ENCODE data around the gene TRAM2. TPM values are rescaled to one million over a fixed set of nuclear protein-coding genes. Genes with fewer than 3 reads are reported as not detected.

TRAM2 gene
- total and polyA plus RNA-seq, 10 of the 15 experiments (the other 5 are each of a cell fraction or from before 2014, with no cell fraction given), result 2.5 to 15.0 (median 11.0) TPM

DNA sequence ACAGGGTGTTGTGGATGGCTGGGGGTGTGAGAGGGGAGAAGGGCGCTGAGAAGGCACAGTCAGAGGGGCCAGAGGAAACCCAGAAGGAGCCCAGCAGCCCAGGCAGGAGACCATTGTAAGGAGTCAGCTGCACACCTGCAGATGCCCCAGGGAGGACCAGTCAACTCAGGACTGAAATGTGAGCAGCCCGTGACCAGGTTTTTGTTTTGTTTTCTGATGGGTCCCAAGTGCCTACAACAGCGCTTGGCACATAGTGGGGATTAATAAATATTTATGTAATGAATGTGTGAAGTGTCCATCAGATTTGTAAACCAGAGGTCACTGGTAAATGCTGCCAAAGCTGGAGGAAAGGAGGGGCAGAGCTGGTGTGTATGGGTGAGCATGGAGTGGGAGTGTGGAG is 30.2 kb downstream of the TRAM2 start (continued):
- TF ChIP-seq STAT3 (IDR thresholded peaks at IDR 0.05; ENCODE audit: low read depth, low read length) (no peak), RAD51 (IDR thresholded peaks at IDR 0.05) (no peak), HDAC2 (IDR thresholded peaks at IDR 0.05) (no peak), ATF7 (IDR thresholded peaks at IDR 0.05; ENCODE audit: low read depth) (no peak), BACH1 (IDR thresholded peaks at IDR 0.05; ENCODE audit: borderline replicate concordance) (no peak), EP300 (IDR thresholded peaks at IDR 0.05; ENCODE audit: borderline replicate concordance in 1 of 2, control insufficient read depth in 1 of 2, low read depth in 2 of 2, low read length in 2 of 2) (no peak), SRF (IDR thresholded peaks at IDR 0.05; ENCODE audit: low read depth in 2 of 2, low read length in 2 of 2) (no peak), SMAD1 (IDR thresholded peaks at IDR 0.05; ENCODE audit: low read depth, partially characterized antibody) (no peak)
- TF ChIP-seq, protein P1, sequence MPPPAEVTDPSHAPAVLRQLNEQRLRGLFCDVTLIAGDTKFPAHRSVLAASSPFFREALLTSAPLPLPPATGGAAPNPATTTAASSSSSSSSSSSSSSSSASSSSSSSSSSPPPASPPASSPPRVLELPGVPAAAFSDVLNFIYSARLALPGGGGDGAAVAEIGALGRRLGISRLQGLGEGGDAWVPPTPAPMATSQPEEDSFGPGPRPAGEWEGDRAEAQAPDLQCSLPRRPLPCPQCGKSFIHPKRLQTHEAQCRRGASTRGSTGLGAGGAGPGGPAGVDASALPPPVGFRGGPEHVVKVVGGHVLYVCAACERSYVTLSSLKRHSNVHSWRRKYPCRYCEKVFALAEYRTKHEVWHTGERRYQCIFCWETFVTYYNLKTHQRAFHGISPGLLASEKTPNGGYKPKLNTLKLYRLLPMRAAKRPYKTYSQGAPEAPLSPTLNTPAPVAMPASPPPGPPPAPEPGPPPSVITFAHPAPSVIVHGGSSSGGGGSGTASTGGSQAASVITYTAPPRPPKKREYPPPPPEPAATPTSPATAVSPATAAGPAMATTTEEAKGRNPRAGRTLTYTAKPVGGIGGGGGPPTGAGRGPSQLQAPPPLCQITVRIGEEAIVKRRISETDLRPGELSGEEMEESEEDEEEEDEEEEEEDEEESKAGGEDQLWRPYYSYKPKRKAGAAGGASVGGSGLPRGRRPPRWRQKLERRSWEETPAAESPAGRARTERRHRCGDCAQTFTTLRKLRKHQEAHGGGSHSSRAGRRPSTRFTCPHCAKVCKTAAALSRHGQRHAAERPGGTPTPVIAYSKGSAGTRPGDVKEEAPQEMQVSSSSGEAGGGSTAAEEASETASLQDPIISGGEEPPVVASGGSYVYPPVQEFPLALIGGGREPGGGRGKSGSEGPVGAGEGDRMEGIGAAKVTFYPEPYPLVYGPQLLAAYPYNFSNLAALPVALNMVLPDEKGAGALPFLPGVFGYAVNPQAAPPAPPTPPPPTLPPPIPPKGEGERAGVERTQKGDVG (CRISPR knock-in tag; IDR thresholded peaks at IDR 0.05), result no peak

DNA sequence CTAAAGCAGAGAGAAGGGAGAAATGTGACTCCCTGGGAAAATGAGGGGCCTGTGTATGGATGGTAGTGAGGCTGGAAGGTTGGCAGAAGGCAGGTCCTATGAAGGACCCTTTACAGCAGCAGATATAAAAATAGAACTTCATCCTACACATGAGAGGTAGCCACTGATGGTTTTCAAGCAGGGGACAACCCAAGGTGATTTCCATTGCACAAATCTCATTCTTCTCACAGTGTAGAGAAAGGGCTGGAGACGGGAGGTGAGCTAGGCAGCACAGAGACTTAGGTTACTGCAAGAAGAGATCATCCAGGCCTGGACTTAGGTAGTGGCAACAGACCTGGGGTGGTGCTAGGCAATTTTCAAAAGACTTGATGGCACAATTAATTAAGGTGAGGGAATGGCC is 30.7 kb downstream of the TRAM2 start:
- 5% methylated on average over 1 of the region's 1 CpG for WGBS (ENCODE audit: insufficient coverage, insufficient replicate concordance, low lambda C conversion rate, missing lambda C conversion rate)
- TF ChIP-seq RUNX3 (IDR thresholded peaks at IDR 0.05; ENCODE audit: low read length), result 0 out of 2 replicates have a peak, but pooled peaks have one; percentile 7
- no peak for TF ChIP-seq NFIC (IDR thresholded peaks at IDR 0.05; ENCODE audit: low read depth, low read length)
- H4K20me1 ChIP-seq (ENCODE audit: control insufficient read depth, insufficient read depth), result no peaks in the 10 kb centered on the region
- peaks cover 24% of the 10 kb centered on the region for H3K4me1 ChIP-seq (ENCODE audit: control insufficient read depth, insufficient read depth, low read length)
- no peak overlapping the region; the same call in 1 of the 2 replicates for H3K4me3 ChIP-seq
- H3K9ac ChIP-seq (ENCODE audit: control insufficient read depth, insufficient read depth, low read length), result no peak overlapping the region
- FAIRE-seq (peak; percentile 64), DNase-seq (ENCODE audit: low read depth, low spot score) (no peak), ATAC-seq (peak; percentile 88)
- ChIA-PET RAD21 (ENCODE audit: unreplicated experiment) (interaction anchor here (1.2 kb wide), 1 partner anchor 52 kb away, joined by 4 read pairs; no protein-coding TSS in a partner anchor), SMC1A (ENCODE audit: uncharacterized antibody, unreplicated experiment) (interaction anchor here (1.2 to 3.3 kb wide), 3 partner anchors 10 to 50 kb away, joined by 3 to 19 read pairs (median 3); no protein-coding TSS in a partner anchor), POLR2A (interaction anchor here (0.8 kb wide), 1 partner anchor 36 kb away, joined by 3 read pairs; no protein-coding TSS in a partner anchor), CTCF (no interaction called here)
- H3K79me2 ChIP-seq (ENCODE audit: control insufficient read depth, insufficient read depth, low read length), result peaks cover 24% of the 10 kb centered on the region
- peak overlapping the region; percentile 51 for H3K4me2 ChIP-seq (ENCODE audit: control insufficient read depth, insufficient read depth)
- no peaks in the 10 kb centered on the region for H3K9me3 ChIP-seq (replicated peaks; ENCODE audit: control insufficient read depth, insufficient read depth, low read length)
- intact Hi-C loops (cut with micrococcal nuclease; ENCODE audit: unreplicated experiment), result no loop called here
- in situ Hi-C loops (cut with MboI), result no loop called here
- no peaks in the 10 kb centered on the region; a peak in 1 of 4 replicates for H3K36me3 ChIP-seq (ENCODE audit: control insufficient read depth in 2 of 2, insufficient read depth in 2 of 2, low read length in 1 of 2)
- no peak overlapping the region for H2AFZ ChIP-seq (ENCODE audit: control insufficient read depth, low read depth, low read length)
- no peaks in the 10 kb centered on the region for H3K27me3 ChIP-seq (replicated peaks in 1 of 2; ENCODE audit: control insufficient read depth in 2 of 2, insufficient read depth in 2 of 2, low read length in 1 of 2)
- BruUV-seq (replicated peaks), result no TSS peak
- H3K27ac ChIP-seq (ENCODE audit: control insufficient read depth, insufficient read depth), result peak overlapping the region; percentile 49
